Hepatocyte (in vitro differentiated cells): Measurements from ENCODE around the gene CBARP. TPM values are rescaled to one million over a fixed set of nuclear protein-coding genes. Genes with fewer than 3 reads are reported as not detected.

Experiments used
- DNase-seq: peaks from one replicate; pipeline ENCODE4 v3.0.0-alpha.2; 2016; ENCODE audit warnings: low spot score
- H2AFZ ChIP-seq: fragments of 200-600 bp; sonication (generic); 2 replicates; pipeline ENCODE4 v1.6.0; 2016; ENCODE audit warnings: antibody characterized with exemption, mild to moderate bottlenecking
- H3K27ac ChIP-seq: fragments of 200-600 bp; sonication (generic); 2 replicates; pipeline ENCODE4 v1.5.1; 2016; ENCODE audit warnings: mild to moderate bottlenecking
- H3K27me3 ChIP-seq: fragments of 200-600 bp; sonication (generic); 2 replicates; pipeline ENCODE4 v1.6.1; 2016
- H3K36me3 ChIP-seq: fragments of 200-600 bp; sonication (generic); replicated peaks from 2 replicates; pipeline ENCODE4 v1.5.1; 2016; ENCODE audit warnings: low read depth; ENCODE audit not compliant: insufficient read depth
- H3K4me1 ChIP-seq: fragments of 200-600 bp; sonication (generic); 2 replicates; pipeline ENCODE4 v1.5.1; 2016; ENCODE audit warnings: mild to moderate bottlenecking, moderate library complexity; ENCODE audit not compliant: insufficient read depth
- H3K4me2 ChIP-seq: fragments of 200-600 bp; sonication (generic); 2 replicates; pipeline ENCODE4 v1.6.0; 2016
- H3K4me3 ChIP-seq: fragments of 200-600 bp; sonication (generic); 2 replicates; pipeline ENCODE4 v1.5.1; 2016; ENCODE audit warnings: mild to moderate bottlenecking
- H3K79me2 ChIP-seq: fragments of 200-600 bp; sonication (generic); 2 replicates; pipeline ENCODE4 v1.6.0; 2017; ENCODE audit warnings: mild to moderate bottlenecking
- H3K9me2 ChIP-seq: fragments of 200-600 bp; sonication (generic); replicated peaks from 2 replicates; pipeline ENCODE4 v1.6.0; 2017; ENCODE audit warnings: mild to moderate bottlenecking; ENCODE audit not compliant: insufficient read depth
- H3K9me3 ChIP-seq: fragments of 200-600 bp; sonication (generic); 2 replicates; pipeline ENCODE4 v1.5.1; 2016; ENCODE audit warnings: low read depth, mild to moderate bottlenecking
- H4K20me1 ChIP-seq: fragments of 200-600 bp; sonication (generic); 2 replicates; pipeline ENCODE4 v1.6.0; 2016; ENCODE audit warnings: mild to moderate bottlenecking; ENCODE audit not compliant: insufficient read depth, poor library complexity, severe bottlenecking
- CTCF ChIP-seq: fragments of 200-600 bp; sonication (generic); IDR thresholded peaks from 2 replicates; pipeline ENCODE4 v1.5.1; 2016; ENCODE audit warnings: antibody characterized with exemption, mild to moderate bottlenecking; ENCODE audit not compliant: poor library complexity
- EZH2 ChIP-seq: fragments of 200-600 bp; sonication (generic); IDR thresholded peaks from 2 replicates; pipeline ENCODE4 v1.6.1; 2016; ENCODE audit warnings: antibody characterized with exemption, mild to moderate bottlenecking, borderline replicate concordance
- EZH2phosphoT487 ChIP-seq: fragments of 200-600 bp; sonication (generic); IDR thresholded peaks from one replicate; pipeline ENCODE4 v1.6.1; 2018; ENCODE audit warnings: antibody characterized with exemption, mild to moderate bottlenecking, low read depth, moderate library complexity; ENCODE audit not compliant: unreplicated experiment, severe bottlenecking
- WGBS: methylation state at CpG from one replicate; pipeline ENCODE4 v1.1.6; 2016; ENCODE audit warnings: low lambda C conversion rate; ENCODE audit errors: missing lambda C conversion rate; 5-methylcytosine and 5-hydroxymethylcytosine counted together
- polyA plus RNA-seq: library from polyadenylated mRNA; unstranded; fragments of >200 nt; fragmentation: Nextera tagmentation; extraction: Ambion mirVana; gene quantifications from 2 replicates; pipeline ENCODE4 v1.2.1, GENCODE V29; 2016
- total RNA-seq: library from RNA; depleted of rRNA; stranded (reverse); fragments of >200 nt; gene quantifications from 2 replicates; pipeline ENCODE4 v1.2.3, GENCODE V29; 2014

Gene CBARP
- total and polyA plus RNA-seq, 2 experiments from 2014 or later = 4.2 to 7.1 TPM

- Histone ChIP-seq H3K4me1 (no peaks in the 10 kb centered on the region), H3K9me2 (no peaks in the 10 kb centered on the region), H3K4me3 (no peak overlapping the region), H4K20me1 (peaks cover 8% of the 10 kb centered on the region), H3K36me3 (no peaks in the 10 kb centered on the region), H3K27me3 (no peaks in the 10 kb centered on the region), H2AFZ (no peak overlapping the region), H3K27ac (no peak overlapping the region), H3K79me2 (peaks cover 20% of the 10 kb centered on the region), H3K4me2 (no peak overlapping the region), H3K9me3 (no peaks in the 10 kb centered on the region)
- no peak for DNase-seq
- TF ChIP-seq CTCF = no peak
- TF ChIP-seq EZH2 = no peak
- no peak for TF ChIP-seq EZH2phosphoT487
- 93% methylated on average over 16 of the region's 16 CpGs for WGBS
Measured at GRCh38 chr19:1224847-1225246, 13.0 kb downstream of the CBARP start.

- Histone ChIP-seq H3K4me1 (no peaks in the 10 kb centered on the region), H3K27me3 (no peaks in the 10 kb centered on the region), H3K9me2 (no peaks in the 10 kb centered on the region), H2AFZ (no peak overlapping the region), H3K27ac (no peak overlapping the region), H4K20me1 (peaks cover 8% of the 10 kb centered on the region), H3K4me3 (no peak overlapping the region), H3K79me2 (peaks cover 23% of the 10 kb centered on the region), H3K36me3 (no peaks in the 10 kb centered on the region), H3K9me3 (no peaks in the 10 kb centered on the region), H3K4me2 (no peak overlapping the region)
- TF ChIP-seq EZH2 (no peak), EZH2phosphoT487 (no peak), CTCF (no peak)
- DNase-seq = no peak
- WGBS = over 99% methylated on average over 13 of the region's 16 CpGs
Measured at GRCh38 chr19:1224047-1224825, 13.6 kb downstream of the CBARP start.

GRCh38 chr19:1223018-1223855 lies 14.6 kb downstream of the CBARP start:
- Histone ChIP-seq H3K9me2 (no peaks in the 10 kb centered on the region), H4K20me1 (peaks cover 13% of the 10 kb centered on the region), H3K4me2 (no peak overlapping the region), H2AFZ (no peak overlapping the region), H3K4me1 (no peaks in the 10 kb centered on the region), H3K36me3 (no peaks in the 10 kb centered on the region), H3K9me3 (no peaks in the 10 kb centered on the region), H3K27me3 (no peaks in the 10 kb centered on the region), H3K79me2 (peaks cover 33% of the 10 kb centered on the region), H3K4me3 (no peak overlapping the region), H3K27ac (no peak overlapping the region)
- TF ChIP-seq EZH2phosphoT487 = no peak
- TF ChIP-seq EZH2 = no peak
- peak; percentile 48 for TF ChIP-seq CTCF
- 88% methylated on average over 41 of the region's 48 CpGs for WGBS
- peak; percentile 68 for DNase-seq
